ENCODE results near the gene KAT2B.

The KAT2B gene

DNA sequence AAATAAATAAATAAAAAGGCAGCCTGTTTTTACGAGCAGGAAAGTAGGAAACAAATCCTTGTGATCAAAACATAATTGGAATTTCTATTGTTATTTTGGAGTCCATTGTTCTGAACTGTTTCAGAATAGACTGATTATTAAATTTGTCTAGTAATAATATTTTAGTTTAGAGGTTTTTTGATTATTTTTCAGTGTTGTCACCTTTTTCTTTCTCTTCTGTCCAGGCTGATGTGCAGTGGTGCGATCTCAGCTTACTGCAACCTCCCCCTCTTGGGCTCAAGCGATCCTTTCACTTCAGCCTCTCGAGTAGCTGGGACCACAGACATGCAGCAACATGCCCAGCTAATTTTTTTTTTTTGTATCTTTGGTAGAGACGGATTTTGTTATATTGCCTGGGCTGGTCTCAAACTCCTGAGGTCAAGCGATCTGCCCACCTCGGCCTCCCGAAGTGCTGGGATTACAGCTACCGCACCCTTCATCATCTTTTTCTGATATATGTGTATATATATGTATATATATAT lies 38.0 kb downstream of the KAT2B start:
- no peaks in the 10 kb centered on the region for H4K20me1 ChIP-seq (ENCODE audit: insufficient read depth, low read length)
- no peaks in the 10 kb centered on the region for H3K27me3 ChIP-seq (ENCODE audit: low read depth, low read length)
- TF ChIP-seq, protein P1, sequence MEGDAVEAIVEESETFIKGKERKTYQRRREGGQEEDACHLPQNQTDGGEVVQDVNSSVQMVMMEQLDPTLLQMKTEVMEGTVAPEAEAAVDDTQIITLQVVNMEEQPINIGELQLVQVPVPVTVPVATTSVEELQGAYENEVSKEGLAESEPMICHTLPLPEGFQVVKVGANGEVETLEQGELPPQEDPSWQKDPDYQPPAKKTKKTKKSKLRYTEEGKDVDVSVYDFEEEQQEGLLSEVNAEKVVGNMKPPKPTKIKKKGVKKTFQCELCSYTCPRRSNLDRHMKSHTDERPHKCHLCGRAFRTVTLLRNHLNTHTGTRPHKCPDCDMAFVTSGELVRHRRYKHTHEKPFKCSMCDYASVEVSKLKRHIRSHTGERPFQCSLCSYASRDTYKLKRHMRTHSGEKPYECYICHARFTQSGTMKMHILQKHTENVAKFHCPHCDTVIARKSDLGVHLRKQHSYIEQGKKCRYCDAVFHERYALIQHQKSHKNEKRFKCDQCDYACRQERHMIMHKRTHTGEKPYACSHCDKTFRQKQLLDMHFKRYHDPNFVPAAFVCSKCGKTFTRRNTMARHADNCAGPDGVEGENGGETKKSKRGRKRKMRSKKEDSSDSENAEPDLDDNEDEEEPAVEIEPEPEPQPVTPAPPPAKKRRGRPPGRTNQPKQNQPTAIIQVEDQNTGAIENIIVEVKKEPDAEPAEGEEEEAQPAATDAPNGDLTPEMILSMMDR (IDR thresholded peaks at IDR 0.05; ENCODE audit: low read depth, low read length): no peak
- no peak for TF ChIP-seq EZH2phosphoT487 (IDR thresholded peaks at IDR 0.05; ENCODE audit: low read depth)
- H2AFZ ChIP-seq (ENCODE audit: low read depth, low read length): no peak overlapping the region
- no peaks in the 10 kb centered on the region for H3K36me3 ChIP-seq (replicated peaks; ENCODE audit: low read depth, low read length)
- H3K4me3 ChIP-seq (ENCODE audit: low read length): no peak overlapping the region
- H3K9ac ChIP-seq (ENCODE audit: low read length): no peak overlapping the region
- no peak overlapping the region for H3K27ac ChIP-seq (ENCODE audit: low read length)
- no peaks in the 10 kb centered on the region for H3K79me2 ChIP-seq (ENCODE audit: low read length)
- peaks cover 7% of the 10 kb centered on the region for H3K4me1 ChIP-seq (ENCODE audit: low read length)
- H3K9me3 ChIP-seq (ENCODE audit: insufficient read depth, low read length): no peaks in the 10 kb centered on the region
- no peak overlapping the region for H3K4me2 ChIP-seq (ENCODE audit: low read length)

DNA sequence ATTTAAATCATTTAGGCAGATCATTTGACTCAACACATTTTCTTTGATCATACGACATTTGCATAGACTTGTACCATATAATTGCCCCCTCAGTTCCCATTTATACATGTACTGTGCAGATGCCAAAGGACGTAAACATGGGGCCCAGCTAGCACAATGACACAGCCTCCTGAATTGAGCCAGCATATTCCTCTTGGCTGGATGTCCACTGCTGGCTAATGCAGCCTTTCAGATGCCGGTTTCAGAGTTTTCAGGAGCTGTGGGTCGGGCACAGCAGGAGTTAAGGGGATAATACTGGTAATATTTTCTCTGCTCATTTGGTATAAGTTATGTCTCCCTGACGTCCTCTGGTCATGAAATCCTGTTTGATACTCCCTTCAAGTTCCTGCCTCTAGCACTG lies 39.4 kb downstream of the KAT2B start:
- H3K4me3 ChIP-seq (ENCODE audit: low read length): no peak overlapping the region

DNA sequence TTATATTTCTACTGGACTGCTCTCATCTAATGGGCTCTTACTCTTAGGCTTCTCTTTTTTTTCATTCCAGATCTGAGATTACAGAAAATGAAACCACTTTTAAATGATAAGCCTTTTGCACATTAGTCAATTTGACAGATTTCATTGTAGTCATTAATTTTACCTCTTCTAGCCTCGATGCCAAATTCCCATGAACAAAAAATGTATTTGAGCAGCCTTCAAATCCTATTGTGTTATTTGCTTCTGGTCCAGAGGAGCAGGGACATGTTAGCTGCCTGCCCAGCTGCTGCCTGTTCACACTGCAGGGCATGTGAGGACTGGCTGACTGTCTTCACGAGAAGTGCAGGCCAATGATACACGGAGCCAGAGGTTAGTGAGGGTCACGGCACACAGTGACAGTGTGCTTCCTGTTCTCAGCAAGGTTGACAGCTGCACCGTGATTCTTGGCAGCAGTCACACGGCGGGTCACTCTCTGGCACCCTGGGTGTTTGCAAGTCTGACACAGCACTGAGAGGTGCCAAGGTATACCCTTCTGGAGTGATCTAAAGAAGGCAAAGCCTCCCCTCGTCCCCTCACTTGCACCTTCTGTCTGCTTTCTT lies 40.8 kb downstream of the KAT2B start:
- H3K27ac ChIP-seq (ENCODE audit: low read length): no peak overlapping the region
- H4K20me1 ChIP-seq (ENCODE audit: insufficient read depth, low read length): no peaks in the 10 kb centered on the region
- H3K4me1 ChIP-seq (ENCODE audit: low read length): peaks cover 15% of the 10 kb centered on the region
- TF ChIP-seq, protein P1 (IDR thresholded peaks at IDR 0.05; ENCODE audit: low read depth, low read length): no peak
- TF ChIP-seq EZH2phosphoT487 (IDR thresholded peaks at IDR 0.05; ENCODE audit: low read depth): no peak
- no peak overlapping the region for H3K4me3 ChIP-seq (ENCODE audit: low read length)
- no peaks in the 10 kb centered on the region for H3K27me3 ChIP-seq (ENCODE audit: low read depth, low read length)
- H3K4me2 ChIP-seq (ENCODE audit: low read length): peak overlapping the region; percentile 23
- no peak overlapping the region for H2AFZ ChIP-seq (ENCODE audit: low read depth, low read length)
- no peaks in the 10 kb centered on the region for H3K79me2 ChIP-seq (ENCODE audit: low read length)
- H3K9ac ChIP-seq (ENCODE audit: low read length): no peak overlapping the region
- H3K36me3 ChIP-seq (replicated peaks; ENCODE audit: low read depth, low read length): no peaks in the 10 kb centered on the region
- H3K9me3 ChIP-seq (ENCODE audit: insufficient read depth, low read length): no peaks in the 10 kb centered on the region

More for the DNA sequence above, 39.4 kb downstream of the KAT2B start:
- H3K36me3 ChIP-seq (replicated peaks; ENCODE audit: low read depth, low read length): no peaks in the 10 kb centered on the region
- no peak overlapping the region for H3K4me2 ChIP-seq (ENCODE audit: low read length)
- H3K27ac ChIP-seq (ENCODE audit: low read length): no peak overlapping the region
- H3K27me3 ChIP-seq (ENCODE audit: low read depth, low read length): no peaks in the 10 kb centered on the region
- H4K20me1 ChIP-seq (ENCODE audit: insufficient read depth, low read length): no peaks in the 10 kb centered on the region
- no peaks in the 10 kb centered on the region for H3K79me2 ChIP-seq (ENCODE audit: low read length)
- peaks cover 12% of the 10 kb centered on the region for H3K4me1 ChIP-seq (ENCODE audit: low read length)
- H2AFZ ChIP-seq (ENCODE audit: low read depth, low read length): no peak overlapping the region
- TF ChIP-seq, protein P1 (IDR thresholded peaks at IDR 0.05; ENCODE audit: low read depth, low read length): no peak
- no peak for TF ChIP-seq EZH2phosphoT487 (IDR thresholded peaks at IDR 0.05; ENCODE audit: low read depth)
- H3K9me3 ChIP-seq (ENCODE audit: insufficient read depth, low read length): no peaks in the 10 kb centered on the region
- H3K9ac ChIP-seq (ENCODE audit: low read length): no peak overlapping the region

DNA sequence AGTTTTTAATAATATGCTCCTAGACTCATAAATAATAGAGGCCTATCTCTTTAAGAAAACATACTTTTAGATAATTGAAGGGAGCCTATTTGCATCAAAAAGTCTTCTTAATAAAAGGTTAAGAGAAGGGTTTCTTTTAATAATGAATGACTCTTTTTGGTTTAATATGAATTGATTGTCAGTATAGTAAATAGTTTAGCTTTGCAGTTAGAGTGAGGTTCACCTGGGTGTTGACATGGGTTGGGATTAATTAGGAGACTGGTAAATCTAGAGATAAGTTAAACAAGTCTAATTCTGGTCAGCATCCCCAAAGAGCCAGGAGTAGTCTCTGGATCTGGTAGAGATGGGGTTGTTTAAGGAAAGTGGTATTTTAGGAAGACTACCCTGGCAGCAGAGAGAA lies 43.0 kb downstream of the KAT2B start:
- TF ChIP-seq EZH2phosphoT487 (IDR thresholded peaks at IDR 0.05; ENCODE audit: low read depth): no peak
- TF ChIP-seq, protein P1 (IDR thresholded peaks at IDR 0.05; ENCODE audit: low read depth, low read length): no peak
- no peak overlapping the region for H3K9ac ChIP-seq (ENCODE audit: low read length)
- H3K4me3 ChIP-seq (ENCODE audit: low read length): no peak overlapping the region
- no peaks in the 10 kb centered on the region for H3K9me3 ChIP-seq (ENCODE audit: insufficient read depth, low read length)
- H3K4me1 ChIP-seq (ENCODE audit: low read length): peaks cover 15% of the 10 kb centered on the region
- H3K36me3 ChIP-seq (replicated peaks; ENCODE audit: low read depth, low read length): no peaks in the 10 kb centered on the region
- no peaks in the 10 kb centered on the region for H3K79me2 ChIP-seq (ENCODE audit: low read length)
- H3K27me3 ChIP-seq (ENCODE audit: low read depth, low read length): no peaks in the 10 kb centered on the region
- no peak overlapping the region for H3K27ac ChIP-seq (ENCODE audit: low read length)
- no peak overlapping the region for H3K4me2 ChIP-seq (ENCODE audit: low read length)
- no peaks in the 10 kb centered on the region for H4K20me1 ChIP-seq (ENCODE audit: insufficient read depth, low read length)
- no peak overlapping the region for H2AFZ ChIP-seq (ENCODE audit: low read depth, low read length)
